ENCODE measurements around the gene RXFP4. TPM values are rescaled to one million over a fixed set of nuclear protein-coding genes. Genes with fewer than 3 reads are reported as not detected.

Gene RXFP4
- total RNA-seq, 1 donor from 2014 or later, result not detected

DNA sequence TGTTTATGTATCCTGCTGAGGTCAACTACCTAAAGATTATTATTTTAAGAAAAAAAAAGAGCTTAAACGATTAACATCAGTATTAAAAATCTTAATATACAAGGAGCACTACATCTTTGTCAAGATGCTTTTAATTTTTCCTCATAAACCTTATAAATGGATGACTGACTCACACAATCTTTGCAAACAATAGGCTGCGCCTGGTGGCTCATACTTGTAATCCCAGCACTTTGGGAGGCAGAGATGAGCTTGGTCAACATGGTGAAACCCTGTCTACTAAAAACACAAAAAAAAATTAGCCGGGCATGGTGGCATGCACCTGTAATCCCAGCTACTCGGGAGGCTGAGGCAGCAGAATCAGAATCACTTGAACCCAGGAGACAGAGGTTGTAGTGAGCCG lies 9.0 kb upstream of the RXFP4 start:
- no peak for TF ChIP-seq CTCF (conservative IDR thresholded peaks at IDR 0.05)
- H3K27me3 Mint-ChIP-seq, result no peaks in the 10 kb centered on the region
- peak overlapping the region; percentile 41 for H3K27ac Mint-ChIP-seq
- peaks cover 18% of the 10 kb centered on the region for H3K36me3 Mint-ChIP-seq
- H3K9me3 Mint-ChIP-seq, result no peaks in the 10 kb centered on the region
- H3K4me3 Mint-ChIP-seq, result peak overlapping the region; percentile 70
- DNase-seq (ENCODE audit: extremely low spot score, unreplicated experiment), result no peak
- peaks cover 20% of the 10 kb centered on the region for H3K4me1 Mint-ChIP-seq (ENCODE audit: unreplicated experiment)

DNA sequence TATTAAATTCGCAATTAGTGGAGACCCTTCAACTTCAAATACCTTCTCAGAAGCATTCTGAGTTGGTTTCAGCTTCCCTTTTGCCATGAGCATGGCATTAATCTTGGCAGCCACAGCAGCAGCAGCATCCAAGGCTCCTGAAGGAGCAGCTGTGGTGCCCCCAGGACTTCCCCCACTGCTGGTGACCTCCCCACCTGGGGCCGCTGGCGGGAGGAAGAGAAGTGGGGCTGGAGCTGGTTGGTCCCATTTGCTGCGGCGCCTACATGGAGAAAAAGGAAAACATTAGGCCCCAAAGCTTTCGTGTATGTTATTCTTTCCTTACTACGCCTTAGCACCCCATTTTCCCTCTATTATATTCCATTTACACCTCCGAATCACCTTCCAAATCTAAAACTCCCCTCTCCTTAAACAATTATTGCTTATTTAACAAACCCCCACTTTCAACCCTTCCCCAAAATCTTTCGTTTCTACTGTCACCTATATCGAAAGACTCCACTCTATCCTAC lies 7.8 kb upstream of the RXFP4 start:
- H3K4me3 Mint-ChIP-seq, result no peak overlapping the region
- TF ChIP-seq CTCF (conservative IDR thresholded peaks at IDR 0.05), result no peak
- H3K27ac Mint-ChIP-seq, result no peak overlapping the region

GRCh38 chr1:155934097-155934935 lies 7.1 kb upstream of the RXFP4 start, which contains the start of gene KHDC4:
KHDC4 (minus strand) TSS chr1:155934413; CDS start chr1:155934373, 40 bp downstream.
- Mint-ChIP-seq H3K27me3 (no peaks in the 10 kb centered on the region), H3K4me1 (ENCODE audit: unreplicated experiment) (peaks cover 27% of the 10 kb centered on the region), H3K9me3 (no peaks in the 10 kb centered on the region), H3K4me3 (no peak within 1 kb of the TSS), H3K36me3 (peaks cover 14% of the 10 kb centered on the region), H3K27ac (no peak within 1 kb of the TSS)
- DNase-seq (ENCODE audit: extremely low spot score, unreplicated experiment), result peak; percentile 93
- TF ChIP-seq CTCF (conservative IDR thresholded peaks at IDR 0.05), result peak; percentile 14

More for the DNA sequence above, 7.8 kb upstream of the RXFP4 start:
- H3K4me1 Mint-ChIP-seq (ENCODE audit: unreplicated experiment), result peaks cover 27% of the 10 kb centered on the region
- H3K9me3 Mint-ChIP-seq, result no peaks in the 10 kb centered on the region
- H3K27me3 Mint-ChIP-seq, result no peaks in the 10 kb centered on the region
- DNase-seq (ENCODE audit: extremely low spot score, unreplicated experiment), result no peak
- H3K36me3 Mint-ChIP-seq, result peaks cover 18% of the 10 kb centered on the region

GRCh38 chr1:155934936-155935590 lies 6.4 kb upstream of the RXFP4 start:
- peaks cover 27% of the 10 kb centered on the region for H3K4me1 Mint-ChIP-seq (ENCODE audit: unreplicated experiment)
- H3K4me3 Mint-ChIP-seq, result no peak overlapping the region
- no peaks in the 10 kb centered on the region for H3K9me3 Mint-ChIP-seq
- no peak for DNase-seq (ENCODE audit: extremely low spot score, unreplicated experiment)
- no peaks in the 10 kb centered on the region for H3K27me3 Mint-ChIP-seq
- peaks cover 10% of the 10 kb centered on the region for H3K36me3 Mint-ChIP-seq
- H3K27ac Mint-ChIP-seq, result no peak overlapping the region
- no peak for TF ChIP-seq CTCF (conservative IDR thresholded peaks at IDR 0.05)

DNA sequence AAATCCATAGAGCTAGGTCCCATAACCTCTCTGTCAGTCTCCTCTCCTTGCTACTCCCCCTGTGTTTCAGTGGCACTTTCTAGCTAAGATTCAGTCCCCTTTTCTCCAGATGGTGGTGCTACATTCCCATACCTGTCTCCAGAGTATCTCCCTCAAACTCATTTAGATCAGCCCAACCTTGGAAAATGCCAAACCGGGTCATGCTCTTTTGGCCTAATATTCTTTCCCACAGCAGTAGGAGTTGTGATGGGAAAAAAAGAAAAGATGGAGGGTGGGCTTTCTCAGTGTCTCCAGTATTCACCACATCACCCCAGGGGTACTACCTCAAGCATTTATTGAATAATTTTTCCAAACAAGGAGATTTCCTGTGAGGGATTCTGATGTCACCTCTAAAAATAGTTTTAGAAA lies 3.2 kb upstream of the RXFP4 start:
- Mint-ChIP-seq H3K9me3 (no peaks in the 10 kb centered on the region), H3K4me3 (peak overlapping the region; percentile 55), H3K27ac (peak overlapping the region; percentile 65), H3K4me1 (ENCODE audit: unreplicated experiment) (peaks cover 23% of the 10 kb centered on the region), H3K27me3 (no peaks in the 10 kb centered on the region), H3K36me3 (no peaks in the 10 kb centered on the region)
- no peak for DNase-seq (ENCODE audit: extremely low spot score, unreplicated experiment)
- peak; percentile 75 for TF ChIP-seq CTCF (conservative IDR thresholded peaks at IDR 0.05)

All from type B pancreatic cell (in vitro differentiated cells).